ENCODE results near the gene GAS7. TPM values are rescaled to one million over a fixed set of nuclear protein-coding genes. Genes with fewer than 3 reads are reported as not detected.

Gene GAS7
- total RNA-seq, 1 donor from 2014 or later, result 2.0 TPM

DNA sequence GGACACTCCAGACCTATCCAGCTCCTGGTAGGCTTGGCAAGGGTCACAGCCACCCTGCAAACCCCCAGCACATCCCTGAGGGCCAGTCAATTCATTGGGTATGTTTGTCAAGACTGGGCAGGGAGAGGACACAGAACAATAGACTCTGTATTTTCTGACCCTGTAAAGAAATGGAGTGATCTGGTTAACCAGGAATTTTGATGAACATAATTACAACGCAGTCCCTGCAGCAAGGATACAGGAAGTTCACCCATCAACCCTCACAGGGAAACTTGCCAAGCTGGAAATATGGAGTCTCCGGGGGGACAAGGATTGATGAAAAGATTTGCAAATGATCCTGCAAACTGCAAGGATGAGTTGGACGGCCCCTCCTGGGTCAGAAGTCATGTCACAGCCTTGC, 167.3 kb downstream of the GAS7 start:
- no peak overlapping the region for H3K4me3 Mint-ChIP-seq (ENCODE audit: unreplicated experiment)
- H3K27ac Mint-ChIP-seq (ENCODE audit: unreplicated experiment), result no peak overlapping the region

DNA sequence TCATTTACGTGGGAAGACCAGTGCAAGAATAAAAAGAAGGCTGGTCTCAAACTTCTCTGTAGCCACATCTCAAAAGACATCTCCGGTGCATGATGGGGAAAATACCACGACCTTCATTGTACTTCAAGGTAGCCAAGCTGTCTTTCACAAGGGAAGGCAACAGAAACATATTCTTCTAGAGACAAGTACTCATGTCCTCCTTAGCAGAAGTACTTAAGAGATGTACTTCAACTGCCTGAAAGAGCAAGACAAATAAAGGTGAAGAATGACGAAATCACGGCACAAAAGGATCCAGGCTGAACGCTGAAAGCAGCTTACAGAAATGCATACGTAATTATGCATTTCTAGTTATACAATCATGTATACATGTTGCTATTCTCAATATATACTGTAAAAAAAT, 169.3 kb downstream of the GAS7 start:
- Mint-ChIP-seq H3K27me3 (ENCODE audit: unreplicated experiment) (no peaks in the 10 kb centered on the region), H3K9me3 (ENCODE audit: unreplicated experiment) (no peaks in the 10 kb centered on the region), H3K4me1 (ENCODE audit: low read depth, unreplicated experiment) (peaks cover 5% of the 10 kb centered on the region), H3K4me3 (ENCODE audit: unreplicated experiment) (no peak overlapping the region), H3K27ac (ENCODE audit: unreplicated experiment) (no peak overlapping the region), H3K36me3 (ENCODE audit: unreplicated experiment) (no peaks in the 10 kb centered on the region)
- TF ChIP-seq, protein P1, sequence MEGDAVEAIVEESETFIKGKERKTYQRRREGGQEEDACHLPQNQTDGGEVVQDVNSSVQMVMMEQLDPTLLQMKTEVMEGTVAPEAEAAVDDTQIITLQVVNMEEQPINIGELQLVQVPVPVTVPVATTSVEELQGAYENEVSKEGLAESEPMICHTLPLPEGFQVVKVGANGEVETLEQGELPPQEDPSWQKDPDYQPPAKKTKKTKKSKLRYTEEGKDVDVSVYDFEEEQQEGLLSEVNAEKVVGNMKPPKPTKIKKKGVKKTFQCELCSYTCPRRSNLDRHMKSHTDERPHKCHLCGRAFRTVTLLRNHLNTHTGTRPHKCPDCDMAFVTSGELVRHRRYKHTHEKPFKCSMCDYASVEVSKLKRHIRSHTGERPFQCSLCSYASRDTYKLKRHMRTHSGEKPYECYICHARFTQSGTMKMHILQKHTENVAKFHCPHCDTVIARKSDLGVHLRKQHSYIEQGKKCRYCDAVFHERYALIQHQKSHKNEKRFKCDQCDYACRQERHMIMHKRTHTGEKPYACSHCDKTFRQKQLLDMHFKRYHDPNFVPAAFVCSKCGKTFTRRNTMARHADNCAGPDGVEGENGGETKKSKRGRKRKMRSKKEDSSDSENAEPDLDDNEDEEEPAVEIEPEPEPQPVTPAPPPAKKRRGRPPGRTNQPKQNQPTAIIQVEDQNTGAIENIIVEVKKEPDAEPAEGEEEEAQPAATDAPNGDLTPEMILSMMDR (IDR thresholded peaks at IDR 0.05; ENCODE audit: partially characterized antibody, unreplicated experiment), result no peak
- DNase-seq, result no peak

More for the DNA sequence above, 167.3 kb downstream of the GAS7 start:
- no peaks in the 10 kb centered on the region for H3K36me3 Mint-ChIP-seq (ENCODE audit: unreplicated experiment)
- no peak for DNase-seq
- peaks cover 2% of the 10 kb centered on the region for H3K9me3 Mint-ChIP-seq (ENCODE audit: unreplicated experiment)
- H3K4me1 Mint-ChIP-seq (ENCODE audit: low read depth, unreplicated experiment), result peaks cover 2% of the 10 kb centered on the region
- TF ChIP-seq, protein P1 (IDR thresholded peaks at IDR 0.05; ENCODE audit: partially characterized antibody, unreplicated experiment), result no peak
- H3K27me3 Mint-ChIP-seq (ENCODE audit: unreplicated experiment), result peaks cover 2% of the 10 kb centered on the region

DNA sequence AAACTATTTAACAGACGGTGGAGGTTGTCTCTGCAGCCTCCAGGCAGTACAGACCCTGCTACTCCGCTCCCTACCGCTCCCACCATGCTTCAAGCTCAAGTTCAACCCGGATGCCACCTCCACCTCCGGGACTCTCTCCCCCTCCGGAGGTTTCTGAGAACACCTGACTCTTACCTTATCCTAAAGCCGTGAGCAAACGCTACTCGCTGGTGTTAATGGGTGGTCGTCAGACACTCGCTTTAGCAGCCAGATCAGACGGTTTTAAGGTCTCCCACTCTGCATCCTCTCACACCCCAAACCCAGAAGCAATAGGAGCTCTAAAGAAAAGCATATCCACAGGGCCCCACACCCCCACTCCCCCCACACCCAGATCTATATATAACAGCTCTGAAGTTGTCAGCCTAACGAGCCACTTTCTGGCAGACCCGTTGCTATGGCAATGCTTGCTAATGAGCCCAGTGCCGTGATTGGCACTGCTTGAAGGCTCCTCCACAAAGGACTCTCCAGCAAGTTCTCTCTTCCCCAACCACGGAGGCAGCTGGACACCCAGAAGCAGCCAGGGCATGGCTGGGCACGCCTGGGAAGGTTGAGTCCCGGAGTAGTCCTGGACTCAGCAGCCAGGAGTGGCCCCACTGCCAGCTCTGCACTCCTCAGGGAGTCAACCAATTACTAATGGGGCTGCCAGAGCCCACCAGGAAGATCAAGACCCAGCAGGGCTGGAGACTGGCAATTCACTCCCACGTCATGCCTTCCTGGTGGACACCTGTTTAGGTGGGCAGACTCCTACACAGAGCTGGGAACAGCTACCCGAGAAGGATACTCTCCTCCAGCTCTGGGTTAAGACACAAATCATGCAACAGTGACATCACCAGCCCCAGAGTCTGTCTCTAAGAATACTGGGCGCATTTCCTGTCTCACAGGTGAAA, 172.2 kb downstream of the GAS7 start:
- TF ChIP-seq, protein P1 (IDR thresholded peaks at IDR 0.05; ENCODE audit: partially characterized antibody, unreplicated experiment), result no peak
- Mint-ChIP-seq H3K36me3 (ENCODE audit: unreplicated experiment) (no peaks in the 10 kb centered on the region), H3K4me3 (ENCODE audit: unreplicated experiment) (no peak overlapping the region), H3K27me3 (ENCODE audit: unreplicated experiment) (no peaks in the 10 kb centered on the region), H3K4me1 (ENCODE audit: low read depth, unreplicated experiment) (peaks cover 3% of the 10 kb centered on the region), H3K9me3 (ENCODE audit: unreplicated experiment) (no peaks in the 10 kb centered on the region), H3K27ac (ENCODE audit: unreplicated experiment) (no peak overlapping the region)
- DNase-seq, result no peak

DNA sequence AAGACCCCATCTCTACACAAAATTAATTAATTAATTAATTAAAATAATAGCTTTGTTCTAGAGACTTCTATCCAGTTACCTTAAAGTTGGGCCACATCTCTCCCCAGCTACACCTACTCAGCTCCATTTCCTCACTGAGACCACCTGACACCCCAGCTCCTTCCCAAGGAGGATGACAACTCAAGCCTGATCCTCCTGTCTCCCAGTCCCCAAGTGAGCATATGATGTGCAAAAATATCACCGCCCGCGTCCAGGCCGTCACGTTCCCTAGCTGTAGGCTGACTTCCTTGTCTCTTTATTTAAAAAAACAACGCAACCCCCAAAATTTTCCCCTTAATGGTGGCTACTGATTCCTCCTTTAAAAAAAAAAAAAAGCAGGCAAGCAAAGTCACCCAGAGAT, 173.2 kb downstream of the GAS7 start:
- Mint-ChIP-seq H3K9me3 (ENCODE audit: unreplicated experiment) (no peaks in the 10 kb centered on the region), H3K27me3 (ENCODE audit: unreplicated experiment) (no peaks in the 10 kb centered on the region), H3K4me1 (ENCODE audit: low read depth, unreplicated experiment) (peaks cover 3% of the 10 kb centered on the region), H3K27ac (ENCODE audit: unreplicated experiment) (no peak overlapping the region), H3K4me3 (ENCODE audit: unreplicated experiment) (no peak overlapping the region), H3K36me3 (ENCODE audit: unreplicated experiment) (no peaks in the 10 kb centered on the region)
- TF ChIP-seq, protein P1 (IDR thresholded peaks at IDR 0.05; ENCODE audit: partially characterized antibody, unreplicated experiment), result no peak
- DNase-seq, result no peak

DNA sequence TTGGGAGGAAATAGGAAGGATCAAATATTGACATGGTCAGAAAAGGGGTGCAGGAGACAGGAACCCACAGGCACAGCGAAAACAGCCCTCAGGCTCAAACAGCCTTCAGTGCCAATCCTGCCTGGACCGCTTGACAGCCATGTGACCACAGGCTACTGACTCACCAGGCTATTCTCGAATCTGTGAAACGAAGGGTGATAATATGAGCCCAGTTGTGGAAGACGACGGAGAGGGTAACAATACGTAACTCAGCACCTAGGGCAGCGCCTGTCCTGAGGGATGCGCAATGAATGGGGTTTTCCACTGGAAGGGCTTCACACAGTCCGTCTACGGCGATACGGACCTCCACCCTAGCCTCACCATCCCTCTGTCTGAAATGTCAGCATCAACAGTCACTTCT, 176.0 kb downstream of the GAS7 start:
- H3K4me1 Mint-ChIP-seq (ENCODE audit: low read depth, unreplicated experiment), result peaks cover 3% of the 10 kb centered on the region
- H3K36me3 Mint-ChIP-seq (ENCODE audit: unreplicated experiment), result no peaks in the 10 kb centered on the region
- H3K9me3 Mint-ChIP-seq (ENCODE audit: unreplicated experiment), result no peaks in the 10 kb centered on the region
- H3K4me3 Mint-ChIP-seq (ENCODE audit: unreplicated experiment), result no peak overlapping the region
- DNase-seq, result no peak
- H3K27ac Mint-ChIP-seq (ENCODE audit: unreplicated experiment), result no peak overlapping the region
- no peaks in the 10 kb centered on the region for H3K27me3 Mint-ChIP-seq (ENCODE audit: unreplicated experiment)
- TF ChIP-seq, protein P1 (IDR thresholded peaks at IDR 0.05; ENCODE audit: partially characterized antibody, unreplicated experiment), result no peak

Data from glutamatergic neuron (in vitro differentiated cells).